Measurements from ENCODE around the gene GPBP1. TPM values are rescaled to one million over a fixed set of nuclear protein-coding genes. Genes with fewer than 3 reads are reported as not detected.

The GPBP1 gene
- total and polyA plus RNA-seq, 9 of the 15 experiments (the other 6 are each of a cell fraction or from before 2014, with no cell fraction given): 31.0 to 109 (median 68.4) TPM

GRCh38 chr5:57174128-57174889, 450 bp downstream of the GPBP1 start (continued):
- TF ChIP-seq, protein P1, sequence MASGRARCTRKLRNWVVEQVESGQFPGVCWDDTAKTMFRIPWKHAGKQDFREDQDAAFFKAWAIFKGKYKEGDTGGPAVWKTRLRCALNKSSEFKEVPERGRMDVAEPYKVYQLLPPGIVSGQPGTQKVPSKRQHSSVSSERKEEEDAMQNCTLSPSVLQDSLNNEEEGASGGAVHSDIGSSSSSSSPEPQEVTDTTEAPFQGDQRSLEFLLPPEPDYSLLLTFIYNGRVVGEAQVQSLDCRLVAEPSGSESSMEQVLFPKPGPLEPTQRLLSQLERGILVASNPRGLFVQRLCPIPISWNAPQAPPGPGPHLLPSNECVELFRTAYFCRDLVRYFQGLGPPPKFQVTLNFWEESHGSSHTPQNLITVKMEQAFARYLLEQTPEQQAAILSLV (tag; IDR thresholded peaks at IDR 0.05): no peak
- TF ChIP-seq STAG1 (CRISPR knock-in tag; IDR thresholded peaks at IDR 0.05; ENCODE audit: borderline replicate concordance): no peak
- TF ChIP-seq NFYB (IDR thresholded peaks at IDR 0.05; ENCODE audit: extremely low read depth, insufficient read length): no peak
- peak; percentile 58; the same call in 1 of the 2 replicates for TF ChIP-seq ZBTB17 (CRISPR knock-in tag; IDR thresholded peaks at IDR 0.05)
- TF ChIP-seq ZNF668 (CRISPR knock-in tag; IDR thresholded peaks at IDR 0.05): no peak
- no peak for TF ChIP-seq COPS2 (conservative IDR thresholded peaks at IDR 0.05)
- TF ChIP-seq, protein P2, sequence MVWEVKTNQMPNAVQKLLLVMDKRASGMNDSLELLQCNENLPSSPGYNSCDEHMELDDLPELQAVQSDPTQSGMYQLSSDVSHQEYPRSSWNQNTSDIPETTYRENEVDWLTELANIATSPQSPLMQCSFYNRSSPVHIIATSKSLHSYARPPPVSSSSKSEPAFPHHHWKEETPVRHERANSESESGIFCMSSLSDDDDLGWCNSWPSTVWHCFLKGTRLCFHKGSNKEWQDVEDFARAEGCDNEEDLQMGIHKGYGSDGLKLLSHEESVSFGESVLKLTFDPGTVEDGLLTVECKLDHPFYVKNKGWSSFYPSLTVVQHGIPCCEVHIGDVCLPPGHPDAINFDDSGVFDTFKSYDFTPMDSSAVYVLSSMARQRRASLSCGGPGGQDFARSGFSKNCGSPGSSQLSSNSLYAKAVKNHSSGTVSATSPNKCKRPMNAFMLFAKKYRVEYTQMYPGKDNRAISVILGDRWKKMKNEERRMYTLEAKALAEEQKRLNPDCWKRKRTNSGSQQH (CRISPR knock-in tag; IDR thresholded peaks at IDR 0.05): no peak
- TF ChIP-seq FOXJ2 (tag; IDR thresholded peaks at IDR 0.05): no peak
- TF ChIP-seq, protein P3, sequence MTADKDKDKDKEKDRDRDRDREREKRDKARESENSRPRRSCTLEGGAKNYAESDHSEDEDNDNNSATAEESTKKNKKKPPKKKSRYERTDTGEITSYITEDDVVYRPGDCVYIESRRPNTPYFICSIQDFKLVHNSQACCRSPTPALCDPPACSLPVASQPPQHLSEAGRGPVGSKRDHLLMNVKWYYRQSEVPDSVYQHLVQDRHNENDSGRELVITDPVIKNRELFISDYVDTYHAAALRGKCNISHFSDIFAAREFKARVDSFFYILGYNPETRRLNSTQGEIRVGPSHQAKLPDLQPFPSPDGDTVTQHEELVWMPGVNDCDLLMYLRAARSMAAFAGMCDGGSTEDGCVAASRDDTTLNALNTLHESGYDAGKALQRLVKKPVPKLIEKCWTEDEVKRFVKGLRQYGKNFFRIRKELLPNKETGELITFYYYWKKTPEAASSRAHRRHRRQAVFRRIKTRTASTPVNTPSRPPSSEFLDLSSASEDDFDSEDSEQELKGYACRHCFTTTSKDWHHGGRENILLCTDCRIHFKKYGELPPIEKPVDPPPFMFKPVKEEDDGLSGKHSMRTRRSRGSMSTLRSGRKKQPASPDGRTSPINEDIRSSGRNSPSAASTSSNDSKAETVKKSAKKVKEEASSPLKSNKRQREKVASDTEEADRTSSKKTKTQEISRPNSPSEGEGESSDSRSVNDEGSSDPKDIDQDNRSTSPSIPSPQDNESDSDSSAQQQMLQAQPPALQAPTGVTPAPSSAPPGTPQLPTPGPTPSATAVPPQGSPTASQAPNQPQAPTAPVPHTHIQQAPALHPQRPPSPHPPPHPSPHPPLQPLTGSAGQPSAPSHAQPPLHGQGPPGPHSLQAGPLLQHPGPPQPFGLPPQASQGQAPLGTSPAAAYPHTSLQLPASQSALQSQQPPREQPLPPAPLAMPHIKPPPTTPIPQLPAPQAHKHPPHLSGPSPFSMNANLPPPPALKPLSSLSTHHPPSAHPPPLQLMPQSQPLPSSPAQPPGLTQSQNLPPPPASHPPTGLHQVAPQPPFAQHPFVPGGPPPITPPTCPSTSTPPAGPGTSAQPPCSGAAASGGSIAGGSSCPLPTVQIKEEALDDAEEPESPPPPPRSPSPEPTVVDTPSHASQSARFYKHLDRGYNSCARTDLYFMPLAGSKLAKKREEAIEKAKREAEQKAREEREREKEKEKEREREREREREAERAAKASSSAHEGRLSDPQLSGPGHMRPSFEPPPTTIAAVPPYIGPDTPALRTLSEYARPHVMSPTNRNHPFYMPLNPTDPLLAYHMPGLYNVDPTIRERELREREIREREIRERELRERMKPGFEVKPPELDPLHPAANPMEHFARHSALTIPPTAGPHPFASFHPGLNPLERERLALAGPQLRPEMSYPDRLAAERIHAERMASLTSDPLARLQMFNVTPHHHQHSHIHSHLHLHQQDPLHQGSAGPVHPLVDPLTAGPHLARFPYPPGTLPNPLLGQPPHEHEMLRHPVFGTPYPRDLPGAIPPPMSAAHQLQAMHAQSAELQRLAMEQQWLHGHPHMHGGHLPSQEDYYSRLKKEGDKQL (CRISPR knock-in tag; IDR thresholded peaks at IDR 0.05; ENCODE audit: borderline replicate concordance): no peak
- TF ChIP-seq KHSRP (IDR thresholded peaks at IDR 0.05): no peak
- TF ChIP-seq, protein P4, sequence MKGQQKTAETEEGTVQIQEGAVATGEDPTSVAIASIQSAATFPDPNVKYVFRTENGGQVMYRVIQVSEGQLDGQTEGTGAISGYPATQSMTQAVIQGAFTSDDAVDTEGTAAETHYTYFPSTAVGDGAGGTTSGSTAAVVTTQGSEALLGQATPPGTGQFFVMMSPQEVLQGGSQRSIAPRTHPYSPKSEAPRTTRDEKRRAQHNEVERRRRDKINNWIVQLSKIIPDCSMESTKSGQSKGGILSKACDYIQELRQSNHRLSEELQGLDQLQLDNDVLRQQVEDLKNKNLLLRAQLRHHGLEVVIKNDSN (CRISPR knock-in tag; IDR thresholded peaks at IDR 0.05): no peak
- TF ChIP-seq DACH1 (IDR thresholded peaks at IDR 0.05; ENCODE audit: partially characterized antibody): no peak
- TF ChIP-seq SETDB1 (IDR thresholded peaks at IDR 0.05; ENCODE audit: low read length): no peak
- no peak for TF ChIP-seq CTCF (IDR thresholded peaks at IDR 0.05 in 2 of 3, conservative IDR thresholded peaks at IDR 0.05 in 1 of 3; ENCODE audit: insufficient read depth in 2 of 3, low read depth in 1 of 3, low read length in 3 of 3)
- TF ChIP-seq LCOR (CRISPR knock-in tag; IDR thresholded peaks at IDR 0.05): 0 out of 2 replicates have a peak, but pooled peaks have one; percentile 26
- no peak for TF ChIP-seq ZNF785 (CRISPR knock-in tag; IDR thresholded peaks at IDR 0.05)
- no peak for TF ChIP-seq ZNF175 (CRISPR knock-in tag; IDR thresholded peaks at IDR 0.05; ENCODE audit: low read depth)
